HCEC 1CT (cell line): ENCODE measurements around the gene RYR3.
A peak's percentile ranks its signal among the peaks of the same experiment; 100 is the strongest.
"Not testable (repeated sequence)": the region's sequence is repeated elsewhere in the genome, so short reads cannot be mapped to it uniquely, and the experiment has no call there.

Experiments
- DNase-seq: peaks from one replicate; pipeline ENCODE4 v3.0.0-alpha.2; 2017

The RYR3 gene

GRCh38 chr15:33518421-33518820 is 207.7 kb downstream of the RYR3 start:
- no peak for DNase-seq

GRCh38 chr15:33524274-33524673 is 213.5 kb downstream of the RYR3 start:
- no peak for DNase-seq

GRCh38 chr15:33526532-33526931 is 215.8 kb downstream of the RYR3 start:
- DNase-seq = no peak

- DNase-seq = no peak
Measured at GRCh38 chr15:33533197-33533596, 222.4 kb downstream of the RYR3 start.

- DNase-seq = no peak
Measured at GRCh38 chr15:33534642-33535041, 223.9 kb downstream of the RYR3 start.

- DNase-seq = no peak
Measured at GRCh38 chr15:33535135-33535534, 224.4 kb downstream of the RYR3 start.

GRCh38 chr15:33539825-33540573 is 229.2 kb downstream of the RYR3 start:
- DNase-seq = no peak

GRCh38 chr15:33543957-33544356 is 233.2 kb downstream of the RYR3 start:
- DNase-seq = no peak

GRCh38 chr15:33545866-33546265 is 235.1 kb downstream of the RYR3 start:
- DNase-seq = no peak

GRCh38 chr15:33547876-33548275 is 237.1 kb downstream of the RYR3 start:
- DNase-seq = no peak

- DNase-seq = no peak
Measured at GRCh38 chr15:33551860-33552259, 241.1 kb downstream of the RYR3 start.

GRCh38 chr15:33553157-33553556 is 242.4 kb downstream of the RYR3 start:
- DNase-seq = no peak

- DNase-seq = no peak
Measured at GRCh38 chr15:33559207-33559890, 248.6 kb downstream of the RYR3 start.

GRCh38 chr15:33561407-33561806 is 250.6 kb downstream of the RYR3 start:
- DNase-seq = no peak

- no peak for DNase-seq
Measured at GRCh38 chr15:33561967-33562366, 251.2 kb downstream of the RYR3 start.

GRCh38 chr15:33565094-33565493 is 254.3 kb downstream of the RYR3 start:
- peak; percentile 11 for DNase-seq

- DNase-seq = no peak
Measured at GRCh38 chr15:33567652-33568051, 256.9 kb downstream of the RYR3 start.

GRCh38 chr15:33569036-33569435 is 258.3 kb downstream of the RYR3 start:
- DNase-seq = no peak

- DNase-seq = not testable (repeated sequence)
Measured at GRCh38 chr15:33577911-33578310, 267.1 kb downstream of the RYR3 start.

GRCh38 chr15:33580526-33580925 is 269.8 kb downstream of the RYR3 start:
- DNase-seq = no peak

- DNase-seq = peak; percentile 59
Measured at GRCh38 chr15:33581032-33581431, 270.3 kb downstream of the RYR3 start.

- peak; percentile 67 for DNase-seq
Measured at GRCh38 chr15:33584797-33585196, 274.0 kb downstream of the RYR3 start.

- no peak for DNase-seq
Measured at GRCh38 chr15:33586786-33587697, 276.3 kb downstream of the RYR3 start.
